Fibroblast of upper back skin (primary cell): ENCODE results near the gene TEAD4.

Experiments
- DNase-seq: peaks from one replicate; pipeline ENCODE4 v3.0.0-alpha.2; 2013

TEAD4 gene

DNA sequence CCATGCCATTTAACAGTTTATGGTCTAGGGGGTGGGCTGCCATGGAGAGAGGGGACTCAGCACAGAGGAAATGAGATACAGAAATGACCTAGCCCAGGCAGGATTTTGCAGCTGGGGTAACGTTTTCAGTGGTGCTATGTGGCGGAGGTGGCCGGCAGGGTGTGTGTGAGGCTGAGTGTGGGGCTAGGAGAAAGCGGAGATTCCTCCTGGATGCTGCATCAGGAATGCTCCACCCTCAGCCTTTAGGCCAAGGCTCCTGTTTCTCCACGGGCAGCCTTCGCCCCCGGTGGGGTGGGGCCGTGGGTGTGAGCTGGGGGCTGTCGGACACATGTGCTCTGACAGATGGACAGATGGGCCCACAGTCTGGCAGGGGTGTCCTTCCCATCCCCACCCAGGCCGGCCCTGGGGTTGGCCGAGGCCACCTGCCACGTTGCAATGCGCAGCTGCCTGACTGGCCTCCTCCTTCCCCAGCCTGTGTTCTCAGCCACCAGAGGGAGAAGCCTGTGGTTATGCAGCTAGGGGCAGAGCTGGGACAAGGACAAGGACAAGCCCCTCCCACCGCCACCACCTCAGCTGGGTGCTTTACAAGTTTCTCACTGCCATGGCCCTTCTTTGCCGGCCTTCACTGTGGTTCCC is 44.3 kb downstream of the TEAD4 start:
- no peak for DNase-seq

GRCh38 chr12:3004655-3005565 is 45.7 kb downstream of the TEAD4 start:
- no peak for DNase-seq

DNA sequence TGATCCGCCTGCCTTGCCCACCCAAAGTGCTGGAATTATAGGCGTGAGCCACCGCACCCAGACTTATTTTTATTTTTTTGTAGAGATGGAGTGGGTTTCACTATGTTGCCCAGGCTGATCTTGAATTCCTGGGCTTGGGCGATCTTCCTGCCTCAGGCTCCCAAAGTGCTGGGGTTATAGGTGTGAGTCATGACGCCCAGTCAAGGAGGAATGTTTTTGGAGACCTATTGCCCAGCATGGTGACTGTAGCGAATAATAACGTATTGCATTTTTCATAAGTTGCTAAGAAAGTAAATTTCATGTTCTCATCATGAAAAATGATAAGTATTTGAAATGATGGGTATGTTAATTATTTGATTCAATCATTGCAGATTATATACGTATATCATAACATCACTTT is 46.5 kb downstream of the TEAD4 start:
- DNase-seq = peak; percentile 22

DNA sequence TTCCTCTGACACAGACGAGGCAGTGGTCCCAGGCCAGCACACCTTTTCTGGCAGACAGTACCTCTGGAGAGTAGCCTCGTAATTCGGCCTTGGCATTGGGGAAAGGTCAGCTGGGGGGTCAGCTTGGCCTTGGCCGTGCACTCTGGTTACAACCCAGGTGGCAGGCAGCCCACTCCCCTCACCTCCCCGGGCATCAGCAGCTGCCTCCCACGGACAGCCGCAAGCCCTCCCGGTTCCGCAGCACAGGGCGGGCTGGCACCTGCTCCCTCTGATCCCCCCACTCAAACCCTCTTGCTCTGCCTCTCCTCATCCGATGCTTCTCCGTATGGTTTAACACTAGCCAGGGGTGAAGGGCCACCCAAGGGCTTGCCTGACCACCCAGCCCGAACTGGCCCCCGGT is 50.6 kb downstream of the TEAD4 start:
- DNase-seq = no peak

- DNase-seq = no peak
Measured at GRCh38 chr12:3010214-3010930, 51.2 kb downstream of the TEAD4 start.

- DNase-seq = no peak
Measured at GRCh38 chr12:3012786-3013185, 53.6 kb downstream of the TEAD4 start.

- DNase-seq = no peak
Measured at GRCh38 chr12:3014641-3015040, 55.4 kb downstream of the TEAD4 start.

GRCh38 chr12:3015356-3015755 is 56.2 kb downstream of the TEAD4 start:
- no peak for DNase-seq

- peak; percentile 20 for DNase-seq
Measured at GRCh38 chr12:3016191-3016590, 57.0 kb downstream of the TEAD4 start.

- no peak for DNase-seq
Measured at GRCh38 chr12:3017281-3017680, 58.1 kb downstream of the TEAD4 start.

- DNase-seq = no peak
Measured at GRCh38 chr12:3018284-3019004, 59.2 kb downstream of the TEAD4 start.

- DNase-seq = no peak
Measured at GRCh38 chr12:3019005-3019680, 59.9 kb downstream of the TEAD4 start.

GRCh38 chr12:3020399-3020798 is 61.2 kb downstream of the TEAD4 start:
- no peak for DNase-seq

- no peak for DNase-seq
Measured at GRCh38 chr12:3020850-3021435, 61.7 kb downstream of the TEAD4 start.

GRCh38 chr12:3022411-3022810 is 63.2 kb downstream of the TEAD4 start:
- no peak for DNase-seq

DNA sequence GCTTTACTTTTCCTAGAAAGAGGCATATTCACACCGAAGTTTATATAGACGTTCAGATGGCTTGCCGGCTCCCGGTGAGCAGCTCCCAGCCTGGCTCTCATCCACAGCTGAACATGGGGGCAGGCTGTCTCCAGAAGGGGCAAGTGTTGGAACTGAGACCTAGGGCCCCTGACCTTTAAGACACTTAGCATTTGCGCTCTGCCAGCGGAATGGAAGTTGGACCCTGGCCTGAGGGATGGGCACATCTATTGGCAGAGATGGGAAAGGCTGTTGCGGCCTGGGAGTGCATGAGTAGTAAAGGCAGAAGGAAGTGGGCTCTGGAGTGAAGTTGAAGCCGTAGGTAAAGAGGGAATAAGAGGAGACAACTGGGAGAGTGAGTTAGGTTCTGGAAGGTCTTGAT is 63.8 kb downstream of the TEAD4 start:
- DNase-seq = no peak

DNA sequence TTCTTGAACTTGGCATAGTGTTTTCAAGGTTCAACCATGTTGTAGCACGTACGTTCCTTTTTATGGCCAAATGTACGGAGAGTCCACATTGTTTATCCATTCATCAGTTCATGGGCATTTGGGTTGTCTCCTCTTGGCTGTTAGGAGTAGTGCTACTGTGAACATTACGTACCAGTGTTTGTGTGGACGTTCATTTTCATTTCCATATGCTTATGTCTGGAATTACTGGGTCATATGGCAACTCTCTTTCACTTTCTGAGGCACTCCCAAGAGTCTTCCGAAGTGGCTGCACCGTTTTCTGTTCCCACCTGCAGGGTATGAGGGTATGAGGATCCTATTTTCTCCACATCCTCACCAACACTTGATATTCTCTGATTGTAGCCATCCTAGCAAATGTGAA is 68.9 kb downstream of the TEAD4 start:
- no peak for DNase-seq

- DNase-seq = no peak
Measured at GRCh38 chr12:3030821-3031429, 71.7 kb downstream of the TEAD4 start.

- no peak for DNase-seq
Measured at GRCh38 chr12:3032161-3032560, 73.0 kb downstream of the TEAD4 start.

- DNase-seq = no peak
Measured at GRCh38 chr12:3032770-3033538, 73.8 kb downstream of the TEAD4 start.

DNA sequence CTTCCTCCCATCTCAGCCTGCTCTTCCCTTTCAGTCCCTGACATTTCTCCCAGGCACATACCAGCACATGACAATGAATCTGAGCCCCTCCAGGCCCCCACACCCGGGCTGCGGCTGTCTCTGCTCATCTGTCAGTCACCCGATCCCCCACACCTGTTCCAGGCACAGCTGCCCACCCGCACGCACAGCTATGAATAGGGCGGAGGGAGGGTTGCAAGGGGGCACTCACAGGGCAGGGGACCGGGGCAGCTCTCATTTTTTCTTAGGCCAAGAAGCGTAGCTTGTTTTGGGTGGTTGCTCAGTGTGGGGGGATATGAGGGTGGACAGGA is 74.3 kb downstream of the TEAD4 start:
- DNase-seq = no peak
